Ovary (tissue), 3 donors: ENCODE measurements around the gene AHCY.

Experiments
- EP300 ChIP-seq: sonication (generic); formaldehyde crosslinking; IDR thresholded peaks from one replicate; pipeline ENCODE4 v1.6.1; 2017; ENCODE audit warnings: antibody characterized with exemption
- POLR2A ChIP-seq: fragments of 450-650 bp; IDR thresholded peaks from one replicate; pipeline ENCODE4 v1.6.1; 2017; ENCODE audit warnings: antibody characterized with exemption, mild to moderate bottlenecking, moderate library complexity
- TF ChIP-seq, protein P1 (sequence below), 3 donors: fragments of 450-650 bp in 2 of 3; fragments of 200-600 bp in 1 of 3; IDR thresholded peaks; one replicate each; pipeline versions ENCODE4 v1.5.1 to v1.8.0; 2016 to 2022; ENCODE audit warnings: antibody characterized with exemption in 3 of 3, mild to moderate bottlenecking in 1 of 3
- donor health status: DM: no; HTN: no; CAD: no.

DNA sequence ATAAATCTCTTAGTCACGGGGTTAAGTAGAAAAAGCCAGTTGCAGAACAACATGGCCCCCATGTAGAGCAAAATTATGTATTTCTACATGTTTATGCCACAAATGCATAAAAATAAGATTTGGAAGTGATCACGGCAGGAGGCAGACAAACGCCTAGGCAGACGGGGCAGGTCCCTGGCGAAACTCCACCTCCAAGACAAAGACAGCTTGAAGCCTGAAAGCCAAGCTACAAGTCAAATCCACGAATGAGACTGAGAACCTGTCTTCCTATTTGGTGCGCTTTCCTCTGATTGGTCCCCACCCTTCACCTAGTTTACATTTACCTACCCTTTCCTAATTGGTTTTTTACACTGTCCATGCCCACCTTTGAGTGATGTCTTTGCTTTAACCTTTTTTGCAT lies 28.7 kb upstream of the AHCY start:
- TF ChIP-seq, protein P1, sequence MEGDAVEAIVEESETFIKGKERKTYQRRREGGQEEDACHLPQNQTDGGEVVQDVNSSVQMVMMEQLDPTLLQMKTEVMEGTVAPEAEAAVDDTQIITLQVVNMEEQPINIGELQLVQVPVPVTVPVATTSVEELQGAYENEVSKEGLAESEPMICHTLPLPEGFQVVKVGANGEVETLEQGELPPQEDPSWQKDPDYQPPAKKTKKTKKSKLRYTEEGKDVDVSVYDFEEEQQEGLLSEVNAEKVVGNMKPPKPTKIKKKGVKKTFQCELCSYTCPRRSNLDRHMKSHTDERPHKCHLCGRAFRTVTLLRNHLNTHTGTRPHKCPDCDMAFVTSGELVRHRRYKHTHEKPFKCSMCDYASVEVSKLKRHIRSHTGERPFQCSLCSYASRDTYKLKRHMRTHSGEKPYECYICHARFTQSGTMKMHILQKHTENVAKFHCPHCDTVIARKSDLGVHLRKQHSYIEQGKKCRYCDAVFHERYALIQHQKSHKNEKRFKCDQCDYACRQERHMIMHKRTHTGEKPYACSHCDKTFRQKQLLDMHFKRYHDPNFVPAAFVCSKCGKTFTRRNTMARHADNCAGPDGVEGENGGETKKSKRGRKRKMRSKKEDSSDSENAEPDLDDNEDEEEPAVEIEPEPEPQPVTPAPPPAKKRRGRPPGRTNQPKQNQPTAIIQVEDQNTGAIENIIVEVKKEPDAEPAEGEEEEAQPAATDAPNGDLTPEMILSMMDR (IDR thresholded peaks at IDR 0.05) = no peak
- TF ChIP-seq POLR2A (no peak), EP300 (no peak)
